ENCODE results near the gene DENND4C.

DNA sequence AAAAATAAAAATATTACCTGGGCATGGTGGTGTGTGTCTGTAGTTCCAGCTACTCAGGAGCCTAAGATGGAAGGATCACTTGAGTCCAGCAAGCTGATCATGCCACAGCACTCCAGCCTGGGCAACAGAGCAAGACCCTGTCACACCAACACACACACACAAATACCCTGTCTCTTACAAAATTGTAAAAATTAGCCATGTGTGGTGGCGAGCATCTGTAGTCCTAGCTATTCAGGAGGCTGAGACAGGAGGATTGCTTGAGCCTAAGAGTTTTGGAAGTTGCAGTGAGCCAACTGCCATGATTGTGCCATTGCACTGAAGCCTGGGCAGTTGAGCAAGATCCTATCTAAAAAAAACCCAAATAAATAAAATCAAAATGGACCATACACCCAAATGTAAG, 32.1 kb upstream of the DENND4C start:
- TF ChIP-seq, protein P1, sequence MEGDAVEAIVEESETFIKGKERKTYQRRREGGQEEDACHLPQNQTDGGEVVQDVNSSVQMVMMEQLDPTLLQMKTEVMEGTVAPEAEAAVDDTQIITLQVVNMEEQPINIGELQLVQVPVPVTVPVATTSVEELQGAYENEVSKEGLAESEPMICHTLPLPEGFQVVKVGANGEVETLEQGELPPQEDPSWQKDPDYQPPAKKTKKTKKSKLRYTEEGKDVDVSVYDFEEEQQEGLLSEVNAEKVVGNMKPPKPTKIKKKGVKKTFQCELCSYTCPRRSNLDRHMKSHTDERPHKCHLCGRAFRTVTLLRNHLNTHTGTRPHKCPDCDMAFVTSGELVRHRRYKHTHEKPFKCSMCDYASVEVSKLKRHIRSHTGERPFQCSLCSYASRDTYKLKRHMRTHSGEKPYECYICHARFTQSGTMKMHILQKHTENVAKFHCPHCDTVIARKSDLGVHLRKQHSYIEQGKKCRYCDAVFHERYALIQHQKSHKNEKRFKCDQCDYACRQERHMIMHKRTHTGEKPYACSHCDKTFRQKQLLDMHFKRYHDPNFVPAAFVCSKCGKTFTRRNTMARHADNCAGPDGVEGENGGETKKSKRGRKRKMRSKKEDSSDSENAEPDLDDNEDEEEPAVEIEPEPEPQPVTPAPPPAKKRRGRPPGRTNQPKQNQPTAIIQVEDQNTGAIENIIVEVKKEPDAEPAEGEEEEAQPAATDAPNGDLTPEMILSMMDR (IDR thresholded peaks at IDR 0.05), result no peak
- TF ChIP-seq POLR2A (IDR thresholded peaks at IDR 0.05) (no peak), POLR2AphosphoS5 (IDR thresholded peaks at IDR 0.05) (no peak)
